ENCODE results near the gene IFI6.

DNA sequence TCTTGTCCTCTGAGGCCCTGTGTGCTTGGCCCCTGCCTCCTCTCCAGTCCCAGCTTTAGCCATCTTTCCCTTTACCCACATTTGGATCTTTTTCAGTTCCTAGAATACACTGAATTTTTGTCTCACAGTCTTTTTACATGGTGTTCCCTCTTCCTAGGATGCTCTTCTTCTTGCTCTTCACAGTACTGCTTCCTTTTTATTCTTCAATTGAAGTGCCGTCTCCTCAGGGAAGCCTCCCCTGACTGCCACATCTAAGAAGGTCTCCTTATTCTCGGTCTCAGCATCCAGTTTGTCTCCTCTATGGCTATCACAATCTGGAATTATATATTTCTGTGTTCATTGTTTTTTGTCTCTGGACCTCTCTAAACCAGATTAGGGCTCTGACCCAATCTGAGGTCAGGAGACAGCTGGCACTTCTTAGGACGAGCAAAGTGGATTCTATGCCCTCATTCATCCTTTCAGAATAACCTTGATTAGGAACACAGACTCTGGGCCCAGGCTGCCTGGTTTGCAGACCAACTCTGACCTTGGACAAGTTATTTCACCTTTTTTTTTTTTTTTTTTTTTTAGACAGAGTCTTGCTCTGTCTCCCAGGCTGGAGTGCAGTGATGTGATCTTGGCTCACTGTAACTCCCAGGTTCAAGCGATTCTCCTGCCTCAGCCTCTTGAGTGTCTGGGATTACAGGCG lies 33.8 kb downstream of the IFI6 start:
- TF ChIP-seq, protein P1, sequence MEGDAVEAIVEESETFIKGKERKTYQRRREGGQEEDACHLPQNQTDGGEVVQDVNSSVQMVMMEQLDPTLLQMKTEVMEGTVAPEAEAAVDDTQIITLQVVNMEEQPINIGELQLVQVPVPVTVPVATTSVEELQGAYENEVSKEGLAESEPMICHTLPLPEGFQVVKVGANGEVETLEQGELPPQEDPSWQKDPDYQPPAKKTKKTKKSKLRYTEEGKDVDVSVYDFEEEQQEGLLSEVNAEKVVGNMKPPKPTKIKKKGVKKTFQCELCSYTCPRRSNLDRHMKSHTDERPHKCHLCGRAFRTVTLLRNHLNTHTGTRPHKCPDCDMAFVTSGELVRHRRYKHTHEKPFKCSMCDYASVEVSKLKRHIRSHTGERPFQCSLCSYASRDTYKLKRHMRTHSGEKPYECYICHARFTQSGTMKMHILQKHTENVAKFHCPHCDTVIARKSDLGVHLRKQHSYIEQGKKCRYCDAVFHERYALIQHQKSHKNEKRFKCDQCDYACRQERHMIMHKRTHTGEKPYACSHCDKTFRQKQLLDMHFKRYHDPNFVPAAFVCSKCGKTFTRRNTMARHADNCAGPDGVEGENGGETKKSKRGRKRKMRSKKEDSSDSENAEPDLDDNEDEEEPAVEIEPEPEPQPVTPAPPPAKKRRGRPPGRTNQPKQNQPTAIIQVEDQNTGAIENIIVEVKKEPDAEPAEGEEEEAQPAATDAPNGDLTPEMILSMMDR (IDR thresholded peaks at IDR 0.05): no peak
- no peak for TF ChIP-seq POLR2A (IDR thresholded peaks at IDR 0.05)

Measured in right lobe of liver (tissue), 4 donors.